H1 (cell line): Measurements from ENCODE around the gene VSIG10L. TPM values are rescaled to one million over a fixed set of nuclear protein-coding genes. Genes with fewer than 3 reads are reported as not detected.

Experiments used
- CTCF ChIA-PET: fragments of 300-600 bp; sonication (Branson Sonifier 250); formaldehyde crosslinking; loops from one replicate; lab custom pipeline; 2021; ENCODE audit not compliant: partially characterized antibody; lab: Charles Lee
- POLR2A ChIA-PET: fragments of 300-600 bp; sonication (Branson Sonifier 250); formaldehyde crosslinking; loops from one replicate; lab custom pipeline; 2021; ENCODE audit warnings: inconsistent platforms; ENCODE audit not compliant: partially characterized antibody; lab: Charles Lee
- DNase-seq, 2 experiments: peaks; one replicate each; pipeline versions ENCODE4 v3.0.0 to v3.0.0-alpha.2; 2010 to 2022; ENCODE audit warnings: low spot score in 2 of 2, low read depth in 1 of 2, mixed read lengths in 1 of 2
- FAIRE-seq: peaks from 2 replicates; lab custom pipeline; 2011; peaks lifted over from hg19 to GRCh38; lab: Jason Lieb, UNC
- H2AFZ ChIP-seq: 2 replicates; pipeline ENCODE4 v1.8.1; 2012; ENCODE audit warnings: low read length, inconsistent platforms
- H2AK5ac ChIP-seq: 2 replicates; pipeline ENCODE4 v1.6.1; 2013; ENCODE audit warnings: low read depth, low read length
- H2BK120ac ChIP-seq: replicated peaks from 2 replicates; pipeline ENCODE3; 2013; ENCODE audit warnings: low read depth, low read length, inconsistent platforms
- H2BK12ac ChIP-seq: 2 replicates; pipeline ENCODE4 v1.6.1; 2013; ENCODE audit warnings: low read depth, low read length
- H2BK15ac ChIP-seq: 2 replicates; pipeline ENCODE4 v1.6.1; 2013; ENCODE audit warnings: low read length
- H2BK20ac ChIP-seq: 2 replicates; pipeline ENCODE4 v1.6.1; 2013; ENCODE audit warnings: low read length
- H2BK5ac ChIP-seq: 2 replicates; pipeline ENCODE4 v1.6.1; 2013; ENCODE audit warnings: low read depth, low read length
- H3K14ac ChIP-seq: 2 replicates; pipeline ENCODE4 v1.6.1; 2013; ENCODE audit warnings: inconsistent platforms; ENCODE audit not compliant: insufficient read length
- H3K18ac ChIP-seq: 2 replicates; pipeline ENCODE4 v1.6.1; 2013; ENCODE audit warnings: low read length; ENCODE audit errors: extremely low read depth
- H3K23ac ChIP-seq: 2 replicates; pipeline ENCODE4 v1.6.1; 2013; ENCODE audit warnings: inconsistent platforms; ENCODE audit not compliant: insufficient read length
- H3K23me2 ChIP-seq: 2 replicates; pipeline ENCODE4 v1.6.1; 2013; ENCODE audit warnings: low read depth, low read length
- H3K27ac ChIP-seq: 2 replicates; pipeline ENCODE4 v1.6.1; 2011; ENCODE audit warnings: low read depth, low read length, inconsistent platforms
- H3K27me3 ChIP-seq, 4 experiments: replicated peaks in 1 of 4; 1 replicate in 1 of 4; 2 replicates in 3 of 4; pipeline versions ENCODE4 v1.6.1 to v1.8.1; 2011 to 2013; ENCODE audit warnings: low read length in 3 of 4, mild to moderate bottlenecking in 3 of 4, inconsistent platforms in 2 of 4, mixed read lengths in 2 of 4, moderate library complexity in 1 of 4; ENCODE audit not compliant: control insufficient read depth in 3 of 4, insufficient read depth in 3 of 4; ENCODE audit errors: extremely low read depth in 1 of 4
- H3K36me3 ChIP-seq, 4 experiments: 2 replicates each; pipeline versions ENCODE4 v1.6.1 to v1.8.1; 2011 to 2013; ENCODE audit warnings: mild to moderate bottlenecking in 4 of 4, low read length in 3 of 4, moderate library complexity in 2 of 4, control low read depth in 1 of 4, inconsistent platforms in 1 of 4; ENCODE audit not compliant: insufficient read depth in 4 of 4, control insufficient read depth in 2 of 4
- H3K4ac ChIP-seq: replicated peaks from 2 replicates; pipeline ENCODE3; 2013; ENCODE audit warnings: low read length, low read depth, mixed read lengths, inconsistent platforms; ENCODE audit not compliant: insufficient read length
- H3K4me1 ChIP-seq, 4 experiments: replicated peaks in 1 of 4; 1 replicate in 1 of 4; 2 replicates in 3 of 4; pipeline versions ENCODE4 v1.6.1 to v1.8.1; 2011 to 2013; ENCODE audit warnings: low read length in 3 of 4, inconsistent platforms in 2 of 4, mixed read lengths in 1 of 4; ENCODE audit not compliant: insufficient read depth in 4 of 4, control insufficient read depth in 3 of 4
- H3K4me2 ChIP-seq, 2 experiments: 2 replicates each; pipeline versions ENCODE4 v1.6.1 to v1.8.1; 2011 to 2013; ENCODE audit warnings: low read depth in 2 of 2, low read length in 2 of 2, control low read depth in 1 of 2, inconsistent platforms in 1 of 2, mild to moderate bottlenecking in 1 of 2; ENCODE audit not compliant: insufficient read depth in 1 of 2
- H3K4me3 ChIP-seq, 4 experiments: fragments of 200-600, 300-600 bp in 1 of 4; sonication (generic), shearing (Covaris generic), sonication (Bioruptor Twin) in 1 of 4; 2 replicates each; pipeline versions ENCODE4 v1.5.1 to v1.8.1; 2011 to 2016; ENCODE audit warnings: low read length in 4 of 4, low read depth in 3 of 4, control low read depth in 2 of 4, inconsistent platforms in 2 of 4, mild to moderate bottlenecking in 2 of 4, mixed read lengths in 1 of 4, moderate library complexity in 1 of 4; ENCODE audit not compliant: insufficient read depth in 2 of 4; ENCODE audit errors: extremely low read depth in 1 of 4
- H3K56ac ChIP-seq: replicated peaks from 2 replicates; pipeline ENCODE3; 2013; ENCODE audit warnings: low read depth, mild to moderate bottlenecking, mixed read lengths, low read length, inconsistent platforms; ENCODE audit not compliant: insufficient read length
- H3K79me1 ChIP-seq: 2 replicates; pipeline ENCODE4 v1.6.1; 2013; ENCODE audit warnings: low read depth, low read length, control low read depth
- H3K79me2 ChIP-seq, 2 experiments: 2 replicates each; pipeline versions ENCODE4 v1.6.1 to v1.8.1; 2012 to 2013; ENCODE audit warnings: low read length in 2 of 2, mild to moderate bottlenecking in 2 of 2, inconsistent platforms in 1 of 2; ENCODE audit not compliant: insufficient read depth in 2 of 2, control insufficient read depth in 1 of 2
- H3K9ac ChIP-seq, 4 experiments: replicated peaks in 1 of 4; 1 replicate in 1 of 4; 2 replicates in 3 of 4; pipeline versions ENCODE4 v1.6.1 to v1.8.1; 2011 to 2013; ENCODE audit warnings: low read depth in 3 of 4, low read length in 3 of 4, control low read depth in 2 of 4, mild to moderate bottlenecking in 2 of 4, moderate library complexity in 2 of 4, inconsistent platforms in 1 of 4; ENCODE audit errors: extremely low read depth in 1 of 4
- H3K9me3 ChIP-seq, 2 experiments: 2 replicates each; pipeline versions ENCODE4 v1.6.1 to v1.8.1; 2012 to 2013; ENCODE audit warnings: mild to moderate bottlenecking in 2 of 2, moderate library complexity in 2 of 2, control low read depth in 1 of 2, inconsistent platforms in 1 of 2, low read depth in 1 of 2, low read length in 1 of 2, mixed read lengths in 1 of 2; ENCODE audit not compliant: insufficient read depth in 2 of 2
- H4K20me1 ChIP-seq, 2 experiments: replicated peaks in 1 of 2; 2 replicates each; pipeline versions ENCODE3 to v1.8.1; 2011 to 2013; ENCODE audit warnings: inconsistent platforms in 2 of 2, low read length in 2 of 2, mild to moderate bottlenecking in 1 of 2; ENCODE audit not compliant: insufficient read depth in 2 of 2, control insufficient read depth in 1 of 2
- H4K5ac ChIP-seq: 2 replicates; pipeline ENCODE4 v1.6.1; 2013; ENCODE audit warnings: low read length, low read depth, mixed read lengths, inconsistent platforms; ENCODE audit not compliant: insufficient read length
- H4K8ac ChIP-seq: 2 replicates; pipeline ENCODE4 v1.8.0; 2013; ENCODE audit warnings: mild to moderate bottlenecking, moderate library complexity, low read length, inconsistent platforms; ENCODE audit not compliant: insufficient read depth; ENCODE audit errors: extremely low read depth
- H4K91ac ChIP-seq: replicated peaks from 2 replicates; pipeline ENCODE3; 2013; ENCODE audit warnings: low read length, mixed read lengths, inconsistent platforms; ENCODE audit not compliant: insufficient read length
- GTF2F1 ChIP-seq: IDR thresholded peaks from 2 replicates; pipeline ENCODE4 v1.6.1; 2012; ENCODE audit warnings: low read depth, low read length, improper control_type of control experiment, borderline replicate concordance
- USF2 ChIP-seq: IDR thresholded peaks from 2 replicates; pipeline ENCODE4 v1.6.1; 2011; ENCODE audit warnings: low read length, improper control_type of control experiment
- WGBS, 2 experiments: shearing (Covaris generic) in 1 of 2; methylation state at CpG; one replicate each; pipeline versions ENCODE4 v1.1.6 to v1.1.7; 2013 to 2015; ENCODE audit warnings: low lambda C conversion rate in 2 of 2, mixed read lengths in 2 of 2, inconsistent platforms in 1 of 2, low coverage in 1 of 2, missing lambda C conversion rate in 1 of 2; ENCODE audit not compliant: insufficient replicate concordance in 2 of 2, insufficient coverage in 1 of 2, insufficient read length in 1 of 2; ENCODE audit errors: extremely low coverage in 1 of 2, missing lambda C conversion rate in 1 of 2; 5-methylcytosine and 5-hydroxymethylcytosine counted together
- polyA plus RNA-seq, 7 experiments: library from polyadenylated mRNA; depleted of rRNA in 3 of 7; stranded (reverse) in 5 of 7; unstranded in 2 of 7; fragments of >200 nt in 5 of 7; fragments of 200-250 nt in 2 of 7; gene quantifications; 1 replicate in 5 of 7; 2 replicates in 1 of 7; 4 replicates in 1 of 7; pipeline versions ENCODE4 v1.2.1 to v1.2.3, GENCODE V29; 2011 to 2013; ENCODE audit warnings: missing spikeins in 2 of 7, mixed read lengths in 2 of 7
- total RNA-seq: library from RNA; stranded (reverse); fragmentation: NEBNext Ultra II Directional; extraction: Animal tissue kit (Norgen Biotek cat#: 25700); gene quantifications from 2 replicates; pipeline ENCODE4 v1.2.1, GENCODE V29; 2021

VSIG10L gene
- total and polyA plus RNA-seq, 2 of the 8 experiments (the other 6 are each of a cell fraction or from before 2014, with no cell fraction given), result 10.3 to 10.4 TPM

GRCh38 chr19:51317376-51317775, 24.6 kb downstream of the VSIG10L start:
- FAIRE-seq, result no peak
- Histone ChIP-seq H3K4me1 (peaks cover under 1 to 6% (median 4%) of the 10 kb centered on the region in 4 experiments; a peak in 6 of 7 replicates), H3K79me1 (peaks cover 14% of the 10 kb centered on the region), H3K9me3 (no peaks in the 10 kb centered on the region), H3K27me3 (peaks cover 0 to 2% (median 0%) of the 10 kb centered on the region in 4 experiments; a peak in 3 of 7 replicates), H3K23me2 (peaks cover 9% of the 10 kb centered on the region; the same call in 1 of the 2 replicates), H2AK5ac (no peak overlapping the region), H3K36me3 (0 out of 8 replicates have a peak, but pooled peaks cover 0 to 2% (median 0%) of the 10 kb centered on the region in 4 experiments), H2BK12ac (no peak overlapping the region), H3K27ac (no peak overlapping the region), H2BK20ac (no peak overlapping the region), H3K56ac (no peak overlapping the region), H3K14ac (no peak overlapping the region), H3K79me2 (no peaks in the 10 kb centered on the region), H4K20me1 (peaks cover 4 to 28% of the 10 kb centered on the region in 2 experiments), H4K5ac (no peak overlapping the region), H3K4ac (no peak overlapping the region), H2AFZ (no peak overlapping the region), H2BK15ac (no peak overlapping the region), H2BK5ac (no peak overlapping the region), H3K9ac (no peak overlapping the region), H3K23ac (no peak overlapping the region), H4K91ac (no peak overlapping the region), H3K18ac (no peak overlapping the region), H3K4me2 (no peak overlapping the region), H4K8ac (no peak overlapping the region), H3K4me3 (no peak overlapping the region), H2BK120ac (no peak overlapping the region)
- CTCF ChIA-PET, result interaction anchor here (0.5 to 2.2 kb wide), 8 partner anchors 9 to 341 kb away, joined by 3 to 6 read pairs (median 3); no protein-coding TSS in a partner anchor
- DNase-seq, result no peak
- POLR2A ChIA-PET, result interaction anchor here (1.0 to 2.4 kb wide), 4 partner anchors 9 to 27 kb away, joined by 3 to 7 read pairs (median 4); no protein-coding TSS in a partner anchor
- TF ChIP-seq GTF2F1, result no peak
- TF ChIP-seq USF2, result no peak
- 80% methylated on average over 3 of the region's 3 CpGs; no CpG with 5 or more reads in 1 of the 2 experiments for WGBS, 2 experiments
